Stimulated activated CD4-positive, alpha-beta T cell treated with anti-CD3 and anti-CD28 coated beads, Interleukin-12 subunit alpha, Interleukin-12 subunit beta, amount 100 ng/mL, for 4 hours (primary cell): ENCODE measurements around the gene FRMD4A.
"Not testable (repeated sequence)": the region's sequence is repeated elsewhere in the genome, so short reads cannot be mapped to it uniquely, and the experiment has no call there.

ENCODE experiments used
- DNase-seq: peaks from one replicate; pipeline ENCODE4 v3.0.0-alpha.2; 2020

FRMD4A gene

DNA sequence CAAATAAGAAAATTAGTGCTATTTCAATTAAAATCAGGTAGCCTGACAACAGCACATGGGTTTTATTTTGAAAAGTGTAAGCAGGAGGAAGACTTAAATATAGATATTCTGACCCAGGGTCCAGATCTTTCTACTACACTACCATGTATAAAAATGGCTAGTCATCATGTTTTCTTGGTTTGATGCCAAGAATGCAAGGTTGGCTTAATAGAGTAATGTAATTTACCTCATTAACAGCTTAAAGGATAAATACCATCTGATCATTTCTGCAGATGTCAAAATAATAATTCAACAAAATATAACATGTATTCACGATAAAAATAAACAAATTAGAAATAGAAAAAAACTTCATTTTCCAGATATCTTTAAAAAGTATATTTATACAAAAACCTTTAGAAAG, 39.4 kb downstream of the FRMD4A start:
- no peak for DNase-seq

DNA sequence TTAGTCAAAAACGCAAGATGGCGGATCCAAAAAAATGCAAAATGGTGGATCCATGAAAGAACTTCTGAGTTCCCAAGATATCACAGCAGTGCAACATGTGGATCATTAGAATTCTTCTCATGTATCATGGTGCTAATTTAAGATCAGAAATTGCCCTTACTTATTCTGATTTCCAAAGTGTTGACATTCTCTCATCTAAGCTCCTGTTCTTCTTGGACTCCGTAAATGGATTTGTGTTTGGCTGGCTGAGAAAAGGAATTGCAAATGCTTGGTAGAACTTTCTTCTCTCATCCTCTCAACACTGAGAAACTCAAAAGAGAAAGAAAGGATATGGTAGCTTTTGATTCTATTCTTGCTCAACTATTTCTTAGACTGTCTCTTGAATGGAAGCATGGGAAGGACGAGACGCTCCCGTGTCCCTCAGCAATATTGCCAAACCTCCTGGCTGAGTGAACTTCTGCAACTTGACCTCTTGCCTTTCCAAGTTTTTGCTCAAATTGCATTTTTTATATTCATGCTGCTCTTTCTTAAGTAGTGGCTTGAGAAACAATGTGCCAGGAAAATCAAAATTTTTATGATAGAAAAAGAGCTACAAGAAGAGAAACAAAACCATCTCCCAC, 44.7 kb downstream of the FRMD4A start:
- DNase-seq, result no peak

DNA sequence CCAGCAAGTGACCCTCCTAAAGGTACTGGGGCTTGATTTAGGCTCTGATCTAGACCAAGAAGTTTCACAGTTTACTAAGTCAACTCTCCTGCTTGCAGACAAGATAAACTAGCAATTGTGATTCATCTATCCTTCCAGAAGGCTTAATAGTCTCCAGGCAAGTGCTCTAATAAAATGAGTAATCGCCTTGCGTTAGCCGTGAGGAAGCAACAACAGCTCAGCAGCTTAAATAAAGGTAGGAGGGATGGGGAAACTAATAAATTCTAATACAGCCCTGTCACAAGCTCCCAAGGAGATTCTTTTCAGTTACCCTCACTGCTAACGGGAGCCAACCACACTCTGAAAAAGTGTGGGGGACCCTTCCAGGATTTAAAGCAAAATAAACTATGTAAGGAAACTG, 48.4 kb downstream of the FRMD4A start:
- DNase-seq, result no peak

DNA sequence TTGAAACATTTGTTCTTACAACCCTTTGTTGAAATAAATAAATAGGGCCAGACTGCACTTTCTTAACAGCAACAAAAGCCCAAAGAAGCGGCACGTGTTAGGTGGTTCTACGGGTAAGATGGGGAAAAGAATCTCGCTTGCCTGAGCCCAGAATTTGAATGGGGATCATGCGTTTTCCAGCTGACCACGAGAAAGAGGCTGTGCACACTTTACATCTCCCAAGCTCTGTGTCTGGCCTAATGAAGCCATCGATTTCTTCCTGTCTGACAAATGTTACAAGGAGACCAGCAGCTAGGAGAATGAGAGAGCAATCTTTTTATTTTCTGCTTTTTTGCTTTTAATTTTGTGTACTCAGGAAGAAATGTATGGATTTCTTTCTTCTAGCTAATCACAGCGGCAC, 52.2 kb downstream of the FRMD4A start:
- DNase-seq, result no peak

DNA sequence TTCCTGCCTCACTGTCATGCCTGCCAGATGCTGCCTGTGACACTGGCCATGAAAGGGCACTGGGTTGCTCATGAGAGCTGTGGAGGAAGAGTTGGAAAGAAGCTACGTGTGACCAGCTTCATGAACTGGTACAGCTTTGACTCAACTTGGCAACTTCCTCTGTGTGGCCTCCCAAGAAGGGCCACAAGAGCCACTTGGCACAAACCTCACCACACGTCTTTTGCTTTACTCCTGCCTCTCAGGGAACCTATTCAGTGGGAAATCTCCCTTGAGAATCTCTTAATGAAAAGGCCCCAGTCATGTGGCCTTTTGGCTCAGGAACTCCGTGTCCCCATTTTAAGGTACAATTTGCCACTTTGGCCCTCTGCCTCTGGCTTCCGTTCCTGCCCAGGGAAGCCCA, 54.5 kb downstream of the FRMD4A start:
- DNase-seq, result no peak

DNA sequence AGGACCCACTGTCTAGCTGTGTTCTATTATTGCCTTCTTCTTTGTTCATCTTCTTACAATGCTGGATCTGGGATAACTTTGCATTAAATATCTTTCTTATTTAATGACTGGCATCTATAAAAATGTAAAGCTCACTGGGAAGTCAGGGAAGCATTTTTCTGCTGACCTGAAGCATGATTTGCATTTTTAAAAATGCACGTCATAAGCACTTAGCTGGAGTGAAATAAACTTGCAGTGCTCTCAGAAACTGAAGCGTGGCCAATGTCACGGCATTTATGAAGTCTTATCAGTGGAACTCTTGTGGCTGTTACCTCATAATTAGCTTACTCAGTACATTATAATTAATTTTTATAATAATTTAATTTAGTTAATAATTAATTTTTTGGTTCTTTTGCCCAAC, 59.1 kb downstream of the FRMD4A start:
- no peak for DNase-seq

DNA sequence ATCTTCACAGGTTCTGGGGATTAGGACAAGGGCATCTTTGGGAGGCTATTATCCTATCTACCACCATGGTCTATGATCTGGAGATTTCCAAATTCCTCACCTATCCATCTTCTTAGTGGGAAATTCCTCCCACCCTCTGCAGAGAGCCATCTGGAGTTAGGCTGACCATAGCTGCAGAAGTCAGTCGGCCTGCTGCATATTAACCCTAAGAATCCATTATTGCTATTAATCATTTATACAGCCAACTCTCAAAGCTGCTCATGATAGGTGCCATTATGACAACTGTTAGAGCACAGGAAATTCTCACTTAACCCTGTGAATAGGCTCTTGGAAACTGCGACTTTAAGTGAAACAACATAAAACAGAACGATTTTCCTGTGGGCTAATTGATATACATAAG, 60.4 kb downstream of the FRMD4A start:
- no peak for DNase-seq

DNA sequence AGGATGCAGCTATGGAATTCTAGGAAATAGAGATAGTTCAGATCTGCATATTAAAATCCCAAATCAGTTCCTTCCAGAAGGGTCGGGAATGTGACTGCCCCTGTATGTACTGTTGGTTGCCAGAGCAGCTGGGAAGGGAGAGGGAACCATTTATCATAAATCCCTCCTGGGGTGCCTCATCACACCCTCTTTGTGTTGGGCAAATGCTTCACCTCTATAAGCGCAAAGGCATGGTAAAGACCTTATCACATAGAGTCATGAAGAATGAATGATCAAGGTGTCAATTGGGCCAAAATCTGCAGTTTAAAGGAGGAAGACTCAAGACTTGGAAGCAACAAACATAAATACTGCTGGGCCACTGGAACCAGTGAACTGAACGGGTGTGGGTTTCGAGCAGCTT, 65.0 kb downstream of the FRMD4A start:
- no peak for DNase-seq

DNA sequence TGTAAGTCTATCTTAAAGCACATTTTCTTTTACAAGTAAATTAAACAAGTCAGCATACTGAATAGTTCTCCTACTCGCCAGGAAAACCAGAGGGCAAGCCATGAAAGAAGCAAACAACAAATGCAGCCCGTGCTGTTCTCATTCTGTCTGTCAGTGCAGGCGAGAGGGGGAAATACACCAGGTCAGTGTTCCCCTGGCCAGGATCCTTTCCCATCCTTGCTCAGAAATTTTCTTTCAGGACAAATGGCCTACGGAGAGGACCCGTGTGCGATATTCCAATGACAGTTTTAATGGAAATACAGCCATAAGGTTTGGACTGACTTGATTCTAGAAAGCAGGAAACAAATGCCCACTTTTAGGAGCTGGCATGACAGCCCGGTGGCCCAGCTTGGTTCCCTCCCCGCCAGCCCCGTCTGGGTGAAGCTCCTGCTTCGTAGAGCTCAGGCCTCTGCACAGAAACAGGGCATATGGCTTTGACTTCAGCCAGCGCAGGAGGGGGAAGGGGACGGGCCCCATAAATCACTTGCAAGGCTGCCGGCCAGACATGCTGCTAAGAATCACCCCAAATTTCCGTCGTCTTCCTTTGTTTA, 67.8 kb downstream of the FRMD4A start:
- no peak for DNase-seq

DNA sequence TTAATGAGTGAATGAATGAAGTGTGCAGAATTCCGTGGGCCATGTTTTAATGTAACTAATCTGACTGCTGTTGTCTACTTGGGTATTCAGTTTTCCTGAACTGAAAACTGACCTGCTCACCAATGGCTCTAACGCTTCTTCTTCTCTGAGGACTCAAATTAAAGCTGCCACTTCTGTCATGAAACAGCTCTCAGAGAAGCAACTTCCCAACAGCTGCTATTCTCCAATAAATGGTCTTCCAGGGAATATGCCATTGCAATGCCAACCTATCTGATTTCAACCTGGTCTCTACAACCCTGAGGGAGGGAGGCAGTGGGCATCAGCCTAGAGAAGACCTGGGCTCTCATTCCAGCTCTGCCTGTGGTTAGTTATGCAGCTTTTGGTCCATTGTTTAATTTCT, 69.4 kb downstream of the FRMD4A start:
- DNase-seq, result no peak

DNA sequence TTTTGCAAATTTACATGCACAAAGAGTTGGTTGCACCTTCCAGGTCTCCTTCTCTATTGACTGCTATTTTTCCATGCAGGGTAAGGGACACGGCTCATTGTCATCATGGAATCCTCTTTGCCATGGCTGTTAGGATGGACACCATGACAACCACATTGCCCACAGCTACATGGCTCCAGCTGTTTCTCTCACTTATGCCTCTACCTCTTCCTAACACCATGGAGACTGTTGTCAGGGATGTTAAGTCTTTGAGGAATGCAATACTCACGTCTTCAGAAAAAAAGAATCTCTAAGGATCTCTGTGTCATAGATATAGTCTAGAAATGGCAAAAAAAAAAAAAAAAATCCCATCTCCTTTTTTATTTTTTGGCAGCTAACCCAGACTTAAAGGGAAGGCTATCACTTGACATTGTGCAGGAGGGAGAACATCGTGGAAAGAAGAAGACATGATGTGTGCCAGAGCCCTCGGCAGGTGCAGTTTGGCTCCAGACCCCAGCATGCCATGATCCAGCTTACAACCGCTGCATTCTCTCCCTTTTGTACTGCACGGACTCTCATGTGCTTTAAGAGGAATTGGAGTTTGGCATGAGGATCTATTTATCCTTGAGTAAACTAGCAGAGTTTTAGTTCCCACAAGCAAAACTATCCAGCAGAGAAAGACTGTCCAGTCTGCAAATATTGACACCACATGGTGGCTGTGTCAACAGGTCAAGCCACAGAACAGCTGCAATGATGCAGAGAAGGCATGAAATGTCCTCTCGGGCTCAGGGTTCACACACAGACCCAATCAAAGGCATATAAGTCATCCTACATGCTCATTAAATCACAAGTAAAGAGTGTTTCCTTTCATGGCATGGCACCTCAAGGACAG, 70.8 kb downstream of the FRMD4A start:
- DNase-seq, result no peak

DNA sequence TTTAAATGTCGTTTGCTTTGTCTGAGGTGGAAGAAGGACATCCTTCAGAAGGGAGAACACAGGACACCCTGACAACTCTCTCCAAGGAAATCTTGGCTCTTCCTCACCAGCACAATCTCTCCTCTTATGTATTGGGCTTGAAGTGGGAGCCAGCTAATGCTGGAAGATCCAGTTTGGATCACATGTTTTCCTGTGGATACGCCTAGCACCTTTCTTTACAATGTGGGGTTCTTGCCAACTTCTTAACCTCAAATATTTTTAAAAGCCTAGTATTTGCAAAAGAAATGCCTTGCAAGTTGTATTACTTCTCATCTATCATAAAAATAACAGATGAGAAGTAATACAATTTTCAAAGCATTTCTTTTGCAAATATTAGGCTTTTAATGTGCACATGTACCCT, 76.4 kb downstream of the FRMD4A start:
- no peak for DNase-seq

DNA sequence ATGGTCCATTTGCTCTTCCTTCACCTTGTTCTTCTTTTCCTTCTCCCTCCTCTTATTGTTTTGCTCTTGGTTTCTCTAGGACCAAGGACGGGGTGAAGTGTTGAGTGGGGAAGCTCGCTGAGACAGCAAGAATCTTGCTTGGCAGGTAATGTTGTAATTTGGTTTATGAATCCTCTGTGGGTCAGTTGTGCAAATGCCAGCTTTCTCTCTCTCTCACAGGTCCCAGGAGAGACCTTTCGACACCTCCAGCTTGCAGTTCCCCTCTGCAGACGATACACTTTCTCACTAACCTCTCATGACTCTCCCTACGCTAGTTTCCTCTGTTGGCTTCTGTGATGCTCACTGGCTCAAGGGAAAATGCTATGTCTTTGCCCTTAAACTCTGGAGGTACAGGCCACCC, 77.0 kb downstream of the FRMD4A start:
- DNase-seq, result no peak

DNA sequence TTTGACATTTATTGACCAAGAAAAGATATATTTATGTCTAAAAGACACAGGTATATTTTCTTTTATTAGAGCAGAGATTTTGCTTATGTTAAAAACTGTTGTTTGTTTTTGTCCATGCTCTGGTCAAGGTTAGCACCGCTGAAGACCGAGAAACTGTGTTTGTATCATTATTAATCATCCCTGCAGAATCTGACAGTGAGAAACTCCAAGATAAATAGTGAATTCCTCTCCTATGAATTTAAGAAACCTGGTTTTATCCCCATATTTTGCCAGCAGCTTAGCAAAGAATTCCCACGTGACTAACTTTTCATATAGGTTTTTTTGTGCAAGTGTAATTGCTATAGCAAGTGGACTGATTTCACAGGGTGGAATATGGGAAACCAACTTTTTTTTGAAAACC, 77.6 kb downstream of the FRMD4A start:
- DNase-seq, result no peak

DNA sequence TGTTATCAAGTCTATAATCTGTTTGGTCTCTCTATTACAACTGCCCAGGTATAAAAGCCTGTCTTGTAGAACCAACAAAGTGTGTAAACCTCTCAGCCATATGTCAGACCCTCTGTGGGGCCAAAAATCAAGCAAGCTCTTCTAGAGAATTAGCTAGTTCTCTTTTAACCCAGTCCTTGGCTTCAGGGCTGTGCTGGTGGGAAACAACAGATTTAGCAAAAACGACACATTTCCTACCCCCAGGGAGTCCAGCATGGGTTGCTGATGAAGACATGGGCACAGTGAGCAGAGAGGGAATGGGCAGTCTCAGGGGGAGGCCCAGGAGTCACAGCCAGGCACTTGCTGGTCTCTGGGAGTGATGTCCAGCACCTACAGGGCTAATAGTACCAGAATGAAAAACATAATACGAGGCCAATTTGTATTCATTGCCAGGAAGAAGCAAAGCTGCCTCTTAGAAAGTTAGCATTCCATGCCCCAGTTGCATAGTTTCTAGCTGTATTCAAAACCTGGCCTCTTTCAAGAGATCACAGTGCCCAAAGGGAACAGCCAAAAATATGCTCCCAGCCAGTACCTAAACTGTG, 80.1 kb downstream of the FRMD4A start:
- DNase-seq, result no peak

DNA sequence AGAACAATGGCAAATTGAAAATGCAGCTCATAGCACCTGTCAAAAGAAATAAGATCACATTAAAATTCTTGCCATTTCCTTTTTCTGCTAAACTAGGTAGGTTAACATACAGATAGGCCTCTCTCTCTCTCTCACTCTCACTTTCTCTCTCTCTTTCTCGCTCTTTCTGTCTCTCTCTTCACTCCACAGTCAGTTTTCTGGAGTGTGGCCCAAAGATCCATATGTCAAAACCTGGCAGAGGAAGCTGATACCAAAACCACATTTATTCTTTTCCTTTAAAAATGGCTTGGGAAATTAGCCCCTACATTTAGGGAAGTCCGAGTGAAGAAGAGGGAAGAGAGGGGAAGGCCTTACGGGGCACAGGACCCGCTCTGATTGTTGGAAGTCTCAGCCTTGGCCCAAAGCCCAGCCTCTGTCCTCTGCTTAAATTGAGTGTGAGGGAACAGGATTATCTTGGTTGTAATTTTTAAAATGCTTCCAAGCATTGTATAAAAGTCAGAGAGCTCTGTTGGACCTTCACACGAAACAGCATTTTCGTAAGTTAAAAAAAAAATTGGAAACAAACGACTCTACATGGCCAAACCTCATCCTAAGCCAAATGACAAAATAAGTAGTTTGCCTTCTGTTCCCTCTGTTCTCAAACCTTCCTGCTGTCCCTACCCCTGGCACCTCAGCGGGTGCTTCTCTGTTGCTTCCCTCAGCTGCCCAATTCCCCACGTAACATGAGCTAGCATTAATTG, 83.2 kb downstream of the FRMD4A start:
- no peak for DNase-seq

DNA sequence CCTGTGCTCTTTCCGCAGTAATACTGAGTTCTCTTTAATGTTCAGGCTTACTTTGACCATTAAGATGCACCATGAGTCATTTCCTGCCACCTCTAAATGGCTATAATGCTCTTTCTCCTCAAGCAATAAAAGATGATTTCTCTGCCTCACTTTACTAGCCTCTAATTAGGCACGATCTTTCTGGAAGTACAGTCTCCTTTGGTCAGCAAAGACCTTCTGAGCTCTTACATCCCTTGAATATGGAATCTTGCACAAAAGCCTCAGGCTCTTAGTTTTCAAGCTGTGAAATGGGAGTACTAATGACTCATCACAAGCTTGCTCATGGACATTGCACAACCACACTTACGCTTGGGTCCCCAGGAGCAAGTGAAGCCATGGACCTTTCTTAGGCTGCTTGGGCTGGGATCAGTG, 85.9 kb downstream of the FRMD4A start:
- DNase-seq, result no peak

DNA sequence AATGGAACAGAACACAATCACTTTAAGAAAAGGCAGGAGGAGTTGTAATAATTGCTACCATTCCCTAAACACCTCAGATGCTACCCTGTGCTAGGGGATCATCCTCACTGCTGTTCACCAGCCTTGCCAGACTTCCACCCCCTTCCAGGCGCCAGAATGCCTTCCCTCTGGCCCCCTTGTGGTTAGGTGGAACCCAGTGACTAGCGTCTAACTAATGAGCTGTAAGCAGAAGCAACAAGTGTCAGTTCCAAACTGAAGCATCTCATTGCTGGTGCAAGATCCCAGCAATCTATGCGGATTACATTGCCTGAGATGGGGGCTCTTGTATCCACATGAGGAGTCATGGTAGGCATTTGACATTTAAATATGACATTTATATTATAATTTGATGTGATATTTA, 86.6 kb downstream of the FRMD4A start:
- DNase-seq, result no peak

DNA sequence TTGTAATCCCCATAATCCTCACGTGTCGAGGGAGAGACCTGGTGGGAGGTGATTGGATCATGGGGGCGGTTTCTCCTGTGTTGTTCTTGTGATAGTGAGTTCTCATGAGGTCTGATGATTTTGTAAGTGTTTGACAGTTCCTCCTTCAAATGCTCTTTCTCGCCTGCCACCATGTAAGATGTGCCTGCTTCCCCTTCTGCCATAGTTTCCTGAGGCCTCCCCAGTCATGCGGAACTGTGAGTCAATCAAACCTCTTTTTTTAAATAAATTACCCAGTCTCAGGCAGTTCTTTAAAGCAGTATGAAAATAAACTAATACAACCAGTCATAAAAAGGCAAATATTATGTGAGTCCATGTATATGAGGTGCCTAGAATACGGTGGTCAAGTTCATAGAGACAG, 87.5 kb downstream of the FRMD4A start:
- no peak for DNase-seq

DNA sequence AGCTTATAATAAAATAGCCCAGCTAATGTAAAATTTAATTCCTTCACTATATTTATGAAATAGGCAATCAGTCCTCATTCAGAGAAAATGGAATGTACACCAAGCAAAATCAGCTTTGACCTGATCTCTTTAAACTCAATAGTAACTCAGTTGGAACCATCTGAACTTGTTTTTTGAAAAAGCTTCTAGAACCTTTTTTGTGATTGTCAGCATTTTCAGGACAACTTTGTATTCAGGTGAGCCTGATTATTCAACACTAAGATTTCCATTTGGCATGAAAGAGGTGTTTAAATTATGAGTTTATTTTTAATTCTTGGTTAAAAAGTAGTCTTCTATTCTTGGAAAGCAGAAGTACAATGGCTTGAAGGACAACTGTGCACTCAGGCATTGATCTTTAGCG, 89.5 kb downstream of the FRMD4A start:
- DNase-seq, result no peak

DNA sequence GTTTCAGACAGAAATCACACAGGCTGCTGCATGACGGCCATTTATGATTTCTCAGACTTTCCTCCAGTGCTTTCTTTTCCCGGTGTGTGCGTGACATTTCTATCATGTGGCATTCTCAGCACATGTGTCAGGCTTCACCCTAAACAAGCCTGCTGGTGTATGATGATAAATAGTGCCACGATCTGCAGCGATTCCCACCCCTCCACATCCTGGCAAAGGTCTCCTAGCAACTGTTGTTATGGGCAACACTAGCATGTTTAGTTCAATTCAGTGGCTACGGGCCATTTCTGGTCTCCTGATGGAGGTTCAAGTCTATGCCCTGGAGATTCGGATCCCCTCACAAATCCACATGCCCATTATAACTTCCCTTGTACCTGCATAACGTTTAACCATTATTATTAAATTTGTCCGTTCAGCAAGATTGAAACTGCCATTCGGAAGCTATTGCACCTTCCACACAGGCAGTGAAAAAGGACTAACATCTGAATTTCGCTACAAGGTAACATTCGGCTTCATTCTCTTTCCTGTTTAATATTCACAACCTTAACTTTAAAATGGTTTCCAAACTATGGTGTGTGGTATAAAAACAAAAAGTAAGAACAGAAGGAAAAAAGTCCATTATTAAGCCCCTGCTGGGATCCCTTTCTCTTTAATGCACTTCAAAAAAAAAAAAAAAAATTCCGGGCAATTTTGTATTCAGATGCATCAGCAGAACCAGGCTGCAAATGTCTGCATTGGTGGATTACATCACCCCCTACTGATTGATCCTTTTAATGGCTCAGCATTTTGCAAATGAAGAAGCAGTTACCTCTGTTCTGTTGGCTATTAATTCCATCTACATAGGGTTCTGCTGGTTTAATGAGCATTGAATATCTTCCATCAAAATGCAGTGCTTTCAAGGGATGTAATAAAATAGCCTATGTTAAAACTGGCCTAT, 90.2 kb downstream of the FRMD4A start:
- no peak for DNase-seq

DNA sequence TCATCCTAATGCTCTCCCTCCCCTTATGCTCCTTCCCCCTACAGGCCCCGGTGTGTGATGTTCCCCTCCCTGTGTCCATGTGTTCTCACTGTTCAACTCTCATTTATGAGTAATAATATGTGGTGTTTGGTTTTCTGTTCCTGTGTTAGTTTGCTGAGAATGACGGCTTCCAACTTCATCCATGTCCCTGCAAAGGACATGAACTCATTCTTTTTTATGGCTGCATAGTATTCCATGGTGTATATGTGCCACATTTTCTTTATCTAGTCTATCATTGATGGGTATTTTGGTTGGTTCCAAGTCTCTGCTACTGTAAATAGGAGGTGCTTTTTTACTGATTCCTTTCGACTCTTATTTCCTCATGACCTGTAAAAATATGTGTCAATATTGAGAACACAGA, 92.1 kb downstream of the FRMD4A start:
- DNase-seq, result not testable (repeated sequence)
